ENCODE measurements around the gene SPSB2. TPM values are rescaled to one million over a fixed set of nuclear protein-coding genes. Genes with fewer than 3 reads are reported as not detected.

Gene SPSB2
- total and polyA plus RNA-seq, 11 donors = 2.3 to 6.6 (median 3.5) TPM

DNA sequence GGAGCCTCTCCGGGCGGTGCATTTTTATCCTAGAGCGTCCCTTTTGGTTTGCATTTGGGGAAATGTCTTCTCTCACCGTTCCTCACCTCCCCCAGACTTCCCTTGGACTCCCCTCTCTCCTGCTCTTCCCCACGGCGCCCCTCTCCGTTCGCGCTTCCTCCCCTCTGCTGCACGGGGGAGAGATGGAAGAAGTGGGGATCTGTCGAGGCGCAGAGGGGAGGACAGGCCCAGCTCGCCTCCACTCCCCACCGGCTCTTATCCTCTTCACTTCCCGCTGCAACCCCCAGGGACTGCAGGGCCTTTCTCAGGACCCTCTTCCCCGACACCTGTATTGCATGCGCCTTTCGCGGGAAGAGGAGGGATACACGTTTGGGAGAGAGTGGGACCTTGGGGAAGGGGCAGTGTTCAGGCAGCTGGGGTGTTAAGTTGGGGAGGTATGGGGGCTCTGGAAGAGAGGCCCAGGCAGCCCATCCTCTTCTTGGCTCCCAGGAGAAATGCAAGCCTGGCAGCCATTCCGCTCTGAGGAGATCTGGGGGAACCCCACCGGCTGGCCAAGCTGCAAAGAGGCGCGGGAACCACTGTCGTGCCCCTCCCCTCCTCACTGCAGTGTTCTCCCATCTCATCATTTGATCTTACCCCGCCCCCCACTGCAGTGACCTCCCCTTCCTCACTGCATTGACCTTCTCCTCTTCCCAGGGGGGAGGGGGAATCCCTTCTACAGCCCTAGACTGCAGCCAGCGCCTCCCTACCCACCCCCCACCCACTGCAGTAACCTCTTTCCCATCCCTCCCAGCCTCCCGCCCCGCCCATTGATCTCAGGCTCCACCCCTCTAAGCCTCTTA is 42.1 kb upstream of the SPSB2 start:
- Histone ChIP-seq H3K36me3 (peaks cover 0 to 12% (median 0%) of the 10 kb centered on the region in 9 donors), H3K4me3 (peak overlapping the region; percentile 52 to 84 (median 71)), H3K4me1 (peaks cover 0 to 19% (median 8%) of the 10 kb centered on the region in 12 donors), H3K27me3 (peaks cover 0 to 14% (median 0%) of the 10 kb centered on the region in 9 donors), H3K9me3 (no peaks in the 10 kb centered on the region), H3K27ac (peak overlapping the region in 9 of 12 donors; percentile 43 to 89 (median 64))
- ATAC-seq (peak in 1 of 4 donors; percentile 5), DNase-seq (no peak)
- 24 to 39% (median 29%) methylated on average over 29 of the region's 29 CpGs for WGBS, 4 donors
- no peak for TF ChIP-seq POLR2A (IDR thresholded peaks at IDR 0.05)
- TF ChIP-seq, protein P1, sequence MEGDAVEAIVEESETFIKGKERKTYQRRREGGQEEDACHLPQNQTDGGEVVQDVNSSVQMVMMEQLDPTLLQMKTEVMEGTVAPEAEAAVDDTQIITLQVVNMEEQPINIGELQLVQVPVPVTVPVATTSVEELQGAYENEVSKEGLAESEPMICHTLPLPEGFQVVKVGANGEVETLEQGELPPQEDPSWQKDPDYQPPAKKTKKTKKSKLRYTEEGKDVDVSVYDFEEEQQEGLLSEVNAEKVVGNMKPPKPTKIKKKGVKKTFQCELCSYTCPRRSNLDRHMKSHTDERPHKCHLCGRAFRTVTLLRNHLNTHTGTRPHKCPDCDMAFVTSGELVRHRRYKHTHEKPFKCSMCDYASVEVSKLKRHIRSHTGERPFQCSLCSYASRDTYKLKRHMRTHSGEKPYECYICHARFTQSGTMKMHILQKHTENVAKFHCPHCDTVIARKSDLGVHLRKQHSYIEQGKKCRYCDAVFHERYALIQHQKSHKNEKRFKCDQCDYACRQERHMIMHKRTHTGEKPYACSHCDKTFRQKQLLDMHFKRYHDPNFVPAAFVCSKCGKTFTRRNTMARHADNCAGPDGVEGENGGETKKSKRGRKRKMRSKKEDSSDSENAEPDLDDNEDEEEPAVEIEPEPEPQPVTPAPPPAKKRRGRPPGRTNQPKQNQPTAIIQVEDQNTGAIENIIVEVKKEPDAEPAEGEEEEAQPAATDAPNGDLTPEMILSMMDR (IDR thresholded peaks at IDR 0.05) = no peak
- intact Hi-C loops (cut with DNase I) = no loop called here

DNA sequence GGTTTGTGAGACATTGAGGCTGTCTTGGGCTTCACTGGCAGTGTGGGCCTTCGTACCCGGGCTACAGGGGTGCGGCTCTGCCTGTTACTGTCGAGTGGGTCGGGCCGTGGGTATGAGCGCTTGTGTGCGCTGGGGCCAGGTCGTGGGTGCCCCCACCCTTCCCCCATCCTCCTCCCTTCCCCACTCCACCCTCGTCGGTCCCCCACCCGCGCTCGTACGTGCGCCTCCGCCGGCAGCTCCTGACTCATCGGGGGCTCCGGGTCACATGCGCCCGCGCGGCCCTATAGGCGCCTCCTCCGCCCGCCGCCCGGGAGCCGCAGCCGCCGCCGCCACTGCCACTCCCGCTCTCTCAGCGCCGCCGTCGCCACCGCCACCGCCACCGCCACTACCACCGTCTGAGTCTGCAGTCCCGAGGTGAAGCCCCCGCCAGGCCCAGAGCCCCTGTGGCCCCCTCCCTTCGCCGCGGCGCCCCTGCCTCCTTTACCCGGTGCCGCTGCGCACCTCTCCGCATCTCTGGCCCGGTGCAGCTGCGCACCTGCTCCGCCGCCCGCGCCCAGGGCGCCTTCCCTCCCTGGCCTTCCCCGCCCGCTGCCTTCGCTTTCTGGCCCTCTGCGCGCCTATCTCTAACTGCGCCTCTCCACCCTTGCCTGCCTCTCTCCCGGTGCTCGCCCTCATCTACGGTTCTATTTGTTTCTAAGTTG is 41.3 kb upstream of the SPSB2 start, which contains the start of gene ENO2:
Gene ENO2 (plus strand): TSS at position 335 of the 701 bp plus-strand sequence. CDS start 1,253 bp downstream, outside the sequence.
- H3K4me1 ChIP-seq = peaks cover 0 to 19% (median 8%) of the 10 kb centered on the region in 12 donors
- TF ChIP-seq, protein P1 (IDR thresholded peaks at IDR 0.05) = no peak
- no peak for TF ChIP-seq POLR2A (IDR thresholded peaks at IDR 0.05)
- H3K4me3 ChIP-seq = peak within 1 kb of the TSS; percentile 52 to 84 (median 71)
- DNase-seq (peak; percentile 75 to 87 (median 80)), ATAC-seq (peak; percentile 73 to 92 (median 89))
- H3K36me3 ChIP-seq = peaks cover 0 to 12% (median 0%) of the 10 kb centered on the region in 9 donors
- no peaks in the 10 kb centered on the region for H3K9me3 ChIP-seq
- peak within 1 kb of the TSS in 11 of 12 donors; percentile 42 to 89 (median 60) for H3K27ac ChIP-seq
- peaks cover 0 to 14% (median 0%) of the 10 kb centered on the region in 9 donors for H3K27me3 ChIP-seq
- WGBS, 4 donors = 0 to 2% (median 1%) methylated on average over 34 to 68 of the region's 68 CpGs
- intact Hi-C loops (cut with DNase I) = no loop called here

- Histone ChIP-seq H3K4me1 (peaks cover 0 to 19% (median 8%) of the 10 kb centered on the region in 12 donors), H3K4me3 (no peak overlapping the region), H3K27me3 (peaks cover 0 to 14% (median 0%) of the 10 kb centered on the region in 9 donors), H3K36me3 (peaks cover 0 to 9% (median 0%) of the 10 kb centered on the region in 9 donors), H3K9me3 (no peaks in the 10 kb centered on the region), H3K27ac (no peak overlapping the region)
- DNase-seq (peak in 1 of 5 donors; percentile 16), ATAC-seq (no peak)
- WGBS, 4 donors = 88 to 92% (median 90%) methylated on average over 15 of the region's 15 CpGs
- intact Hi-C loops (cut with DNase I) = no loop called here
- TF ChIP-seq POLR2A (IDR thresholded peaks at IDR 0.05) = no peak
- TF ChIP-seq, protein P1 (IDR thresholded peaks at IDR 0.05) = no peak
Observed at GRCh38 chr12:6912164-6912935, 39.2 kb upstream of the SPSB2 start.

Data from heart left ventricle (tissue), 16 donors.